HEK293T (cell line): Measurements from ENCODE around the gene LSAMP.

ENCODE experiments used
- CTCF ChIA-PET: fragments of 350-600 bp; formaldehyde crosslinking; extraction: SDS; loops from one replicate; lab custom pipeline; 2021; ENCODE audit warnings: antibody characterized with exemption, inconsistent platforms; lab: Yijun Ruan, JAX
- POLR2A ChIA-PET: fragments of 350-600 bp; formaldehyde crosslinking; extraction: SDS; loops from one replicate; lab custom pipeline; 2020; ENCODE audit warnings: antibody characterized with exemption, inconsistent platforms; lab: Yijun Ruan, JAX
- DNase-seq: peaks from one replicate; pipeline ENCODE4 v3.0.0; 2012; ENCODE audit warnings: mixed read lengths; ENCODE audit errors: extremely low spot score
- ARNT ChIP-seq: fragments of 450-650 bp; IDR thresholded peaks from 2 replicates; pipeline ENCODE4 v1.6.1; 2017; ENCODE audit warnings: mild to moderate bottlenecking
- BHLHE40 ChIP-seq: fragments of 450-650 bp; IDR thresholded peaks from 2 replicates; pipeline ENCODE4 v1.6.1; 2016; ENCODE audit warnings: mild to moderate bottlenecking, moderate library complexity, borderline replicate concordance
- CTBP1 ChIP-seq: fragments of 450-650 bp; IDR thresholded peaks from 2 replicates; pipeline ENCODE4 v1.6.1; 2016; ENCODE audit warnings: borderline replicate concordance
- ELF4 ChIP-seq: fragments of 450-650 bp; IDR thresholded peaks from 2 replicates; pipeline ENCODE4 v1.6.1; 2017; ENCODE audit warnings: antibody characterized with exemption
- FOXA1 ChIP-seq: fragments of 450-650 bp; IDR thresholded peaks from 2 replicates; pipeline ENCODE4 v1.6.1; 2016; ENCODE audit warnings: mild to moderate bottlenecking
- FOXK2 ChIP-seq: fragments of 450-650 bp; IDR thresholded peaks from 2 replicates; pipeline ENCODE4 v1.6.1; 2016; ENCODE audit warnings: mild to moderate bottlenecking
- FOXM1 ChIP-seq: fragments of 450-650 bp; IDR thresholded peaks from 2 replicates; pipeline ENCODE4 v1.6.1; 2017; ENCODE audit warnings: mild to moderate bottlenecking, borderline replicate concordance
- HDGF ChIP-seq: fragments of 450-650 bp; IDR thresholded peaks from 2 replicates; pipeline ENCODE4 v1.6.1; 2017; ENCODE audit warnings: antibody characterized with exemption, borderline replicate concordance
- L3MBTL2 ChIP-seq: fragments of 450-650 bp; conservative IDR thresholded peaks from 2 replicates; pipeline ENCODE4 v1.6.1; 2016; ENCODE audit warnings: mild to moderate bottlenecking
- LEF1 ChIP-seq: fragments of 450-650 bp; IDR thresholded peaks from 2 replicates; pipeline ENCODE4 v1.6.1; 2017; ENCODE audit warnings: mild to moderate bottlenecking, borderline replicate concordance
- NFRKB ChIP-seq: fragments of 450-650 bp; IDR thresholded peaks from 2 replicates; pipeline ENCODE4 v1.6.1; 2016; ENCODE audit warnings: mild to moderate bottlenecking, moderate library complexity
- SP1 ChIP-seq: fragments of 450-650 bp; IDR thresholded peaks from 2 replicates; pipeline ENCODE4 v1.6.1; 2017
- SUZ12 ChIP-seq: fragments of 450-650 bp; IDR thresholded peaks from 2 replicates; pipeline ENCODE4 v1.6.1; 2016; ENCODE audit warnings: mild to moderate bottlenecking
- TARDBP ChIP-seq: fragments of 450-650 bp; IDR thresholded peaks from 2 replicates; pipeline ENCODE4 v1.6.1; 2016
- ZNF384 ChIP-seq: fragments of 450-650 bp; IDR thresholded peaks from 2 replicates; pipeline ENCODE4 v1.6.1; 2016
- TF ChIP-seq, protein P1 (sequence below): fragments of 450-650 bp; IDR thresholded peaks from 2 replicates; pipeline ENCODE4 v1.6.1; 2016

LSAMP gene

DNA sequence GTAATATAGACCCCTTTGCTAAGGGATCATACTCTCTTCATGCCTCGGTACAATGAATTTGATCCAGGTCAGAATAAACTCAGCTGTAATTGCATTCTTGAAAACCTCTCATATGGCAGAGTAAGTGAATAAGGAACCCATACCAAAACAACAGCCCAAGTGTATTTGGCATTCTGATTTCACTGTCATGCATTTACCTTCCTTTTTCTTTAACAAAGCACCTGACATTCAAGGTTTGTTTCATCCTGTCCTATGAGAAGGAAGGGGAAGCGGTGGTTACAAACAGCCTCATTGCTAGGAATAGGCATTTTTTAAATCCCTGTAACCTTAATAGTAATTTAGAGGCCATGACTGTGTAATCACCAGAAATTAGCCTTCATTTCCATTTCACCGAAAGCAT, 97.1 kb downstream of the LSAMP start:
- CTCF ChIA-PET = no interaction called here
- no peak for DNase-seq
- no peak for TF ChIP-seq FOXA1
- TF ChIP-seq SUZ12 = no peak
- TF ChIP-seq ELF4 = no peak
- TF ChIP-seq SP1 = no peak
- TF ChIP-seq ZNF384 = no peak
- no peak for TF ChIP-seq LEF1
- TF ChIP-seq L3MBTL2 = no peak
- TF ChIP-seq FOXM1 = no peak
- POLR2A ChIA-PET = no interaction called here

DNA sequence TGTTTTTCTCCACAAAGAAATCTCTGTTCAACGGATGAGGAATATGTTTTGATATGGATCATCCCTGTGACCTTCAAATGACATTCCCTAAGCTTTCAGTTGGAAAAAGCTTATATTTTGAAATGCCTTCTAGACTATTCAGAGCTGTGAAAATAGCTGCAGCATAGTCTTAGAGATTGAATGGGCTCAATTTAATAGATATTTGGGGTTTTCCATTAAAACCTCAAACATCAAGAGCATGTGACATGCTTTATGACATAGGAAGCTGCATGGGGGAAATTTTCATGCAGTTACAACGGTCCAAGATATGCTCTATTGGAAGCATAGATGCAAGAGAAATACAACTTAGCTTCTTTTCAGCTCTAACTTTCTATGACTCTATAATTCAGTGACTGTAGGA, 102.8 kb downstream of the LSAMP start:
- TF ChIP-seq HDGF (no peak), SUZ12 (no peak), ZNF384 (no peak), TARDBP (no peak)
- TF ChIP-seq, protein P1, sequence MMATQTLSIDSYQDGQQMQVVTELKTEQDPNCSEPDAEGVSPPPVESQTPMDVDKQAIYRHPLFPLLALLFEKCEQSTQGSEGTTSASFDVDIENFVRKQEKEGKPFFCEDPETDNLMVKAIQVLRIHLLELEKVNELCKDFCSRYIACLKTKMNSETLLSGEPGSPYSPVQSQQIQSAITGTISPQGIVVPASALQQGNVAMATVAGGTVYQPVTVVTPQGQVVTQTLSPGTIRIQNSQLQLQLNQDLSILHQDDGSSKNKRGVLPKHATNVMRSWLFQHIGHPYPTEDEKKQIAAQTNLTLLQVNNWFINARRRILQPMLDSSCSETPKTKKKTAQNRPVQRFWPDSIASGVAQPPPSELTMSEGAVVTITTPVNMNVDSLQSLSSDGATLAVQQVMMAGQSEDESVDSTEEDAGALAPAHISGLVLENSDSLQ = no peak
- POLR2A ChIA-PET = no interaction called here
- CTCF ChIA-PET = no interaction called here
- no peak for DNase-seq

DNA sequence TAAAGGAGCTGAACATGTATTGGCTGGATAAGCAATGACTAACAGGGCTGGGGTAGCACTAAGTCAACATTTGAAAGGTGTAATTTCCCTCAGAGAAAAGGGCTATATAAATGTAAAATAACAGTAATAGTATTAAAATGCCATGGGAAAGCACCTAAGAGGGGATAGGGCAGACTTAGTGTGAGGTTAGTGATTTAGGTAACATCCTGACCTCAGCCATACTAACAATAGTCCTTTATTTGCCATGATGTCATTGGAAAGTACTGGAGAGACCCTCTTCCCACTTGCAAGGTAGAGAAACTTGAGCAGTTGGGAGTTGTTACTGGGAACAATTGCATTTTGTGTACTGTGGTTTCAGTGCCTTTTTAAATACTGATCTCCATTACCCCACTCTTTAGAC, 103.4 kb downstream of the LSAMP start:
- TF ChIP-seq LEF1 (no peak), SUZ12 (no peak), L3MBTL2 (no peak), ELF4 (no peak), FOXA1 (no peak), NFRKB (no peak), ZNF384 (no peak), ARNT (no peak), HDGF (no peak)
- TF ChIP-seq, protein P1 = no peak
- ChIA-PET CTCF (no interaction called here), POLR2A (no interaction called here)
- DNase-seq = no peak

GRCh38 chr3:116341381-116341780, 103.9 kb downstream of the LSAMP start:
- TF ChIP-seq FOXM1 (no peak), BHLHE40 (no peak), NFRKB (no peak), CTBP1 (no peak)
- TF ChIP-seq, protein P1 = no peak
- ChIA-PET CTCF (no interaction called here), POLR2A (no interaction called here)
- DNase-seq = no peak

DNA sequence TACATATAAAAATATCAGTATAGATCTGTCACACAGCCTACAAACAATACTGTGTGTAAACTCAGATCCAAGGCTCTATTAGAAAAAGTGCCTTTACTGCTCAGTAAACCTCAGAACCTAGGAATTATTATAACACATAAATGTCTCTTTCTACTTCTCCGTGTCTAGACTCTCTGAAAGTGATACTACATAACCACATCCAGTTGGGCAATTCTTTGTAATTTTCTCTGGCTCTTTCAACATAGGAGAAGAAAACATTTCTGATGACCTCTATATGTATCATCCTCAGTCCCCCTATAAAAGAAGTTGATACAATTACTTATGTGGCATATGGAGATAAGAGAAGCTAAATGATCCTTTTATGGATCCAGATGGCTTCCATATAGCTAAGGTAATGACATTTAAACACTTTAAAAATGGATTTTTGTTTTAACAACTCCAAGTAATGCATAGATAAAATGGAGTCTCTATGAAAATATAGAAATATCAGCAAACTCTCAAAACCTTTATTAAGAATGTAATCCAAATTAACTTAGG, 104.5 kb downstream of the LSAMP start:
- no peak for DNase-seq
- ChIA-PET POLR2A (no interaction called here), CTCF (no interaction called here)
- TF ChIP-seq SP1 = no peak
- TF ChIP-seq ARNT = no peak
- TF ChIP-seq TARDBP = no peak
- TF ChIP-seq NFRKB = no peak
- no peak for TF ChIP-seq BHLHE40
- TF ChIP-seq, protein P1 = no peak
- TF ChIP-seq FOXK2 = no peak
- no peak for TF ChIP-seq HDGF
- no peak for TF ChIP-seq FOXA1
- TF ChIP-seq CTBP1 = no peak
- no peak for TF ChIP-seq ZNF384
- no peak for TF ChIP-seq ELF4
- no peak for TF ChIP-seq FOXM1
- TF ChIP-seq SUZ12 = no peak
- TF ChIP-seq L3MBTL2 = no peak
- no peak for TF ChIP-seq LEF1

DNA sequence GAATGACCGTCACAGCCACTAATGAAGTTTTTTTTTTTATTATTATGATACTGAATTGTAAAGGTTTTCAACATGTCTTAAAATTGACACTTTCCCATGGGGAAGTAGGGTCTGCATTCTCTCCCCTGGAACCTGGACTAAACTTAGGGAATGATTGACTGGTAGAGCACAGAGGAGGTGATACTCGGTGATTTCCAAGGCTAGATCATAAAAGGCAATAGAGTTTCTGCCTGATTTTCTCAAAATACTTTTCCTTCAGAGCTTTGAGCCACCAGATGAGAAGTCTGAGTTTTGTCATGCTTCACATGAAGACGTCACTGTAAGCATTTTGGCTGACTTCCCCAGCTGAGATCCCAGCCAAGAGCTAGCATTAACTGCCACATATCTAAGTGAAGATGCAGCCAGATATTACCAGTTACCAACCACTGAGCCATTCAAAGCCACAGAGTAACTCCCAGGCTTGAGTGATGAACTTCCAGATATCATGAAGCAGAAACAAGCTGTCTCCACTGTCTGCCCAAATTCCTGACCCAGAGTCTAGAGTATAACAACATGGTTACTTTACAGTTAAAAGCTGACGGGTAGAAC, 105.8 kb downstream of the LSAMP start:
- TF ChIP-seq ELF4 (no peak), NFRKB (no peak), ZNF384 (no peak), FOXK2 (no peak), FOXM1 (no peak)
- TF ChIP-seq, protein P1 = no peak

More for the DNA sequence above, 105.8 kb downstream of the LSAMP start:
- ChIA-PET CTCF (no interaction called here), POLR2A (no interaction called here)
- no peak for DNase-seq
